NCI-H2196 treated with DMSO at 0.1 percent for 48 hours (cell line): ENCODE measurements around the gene BRI3BP.

Source experiments
- DNase-seq: peaks from one replicate; lab custom pipeline; 2025; ENCODE audit not compliant: unreplicated experiment; lab: John Stamatoyannopoulos, UW

Gene BRI3BP

GRCh38 chr12:124993626-124994436, at the start of gene BRI3BP:
Gene BRI3BP (plus strand): TSS chr12:124993645. CDS start chr12:124993791, 146 bp downstream.
- no peak for DNase-seq

GRCh38 chr12:124946447-124946793, 47.0 kb upstream of the BRI3BP start:
- DNase-seq = no peak

GRCh38 chr12:124947013-124947412, 46.4 kb upstream of the BRI3BP start:
- no peak for DNase-seq

- DNase-seq = no peak
Observed at GRCh38 chr12:124947561-124948398, 45.7 kb upstream of the BRI3BP start.

GRCh38 chr12:124949066-124949465, 44.4 kb upstream of the BRI3BP start:
- no peak for DNase-seq

GRCh38 chr12:124949779-124950728, 43.4 kb upstream of the BRI3BP start:
- DNase-seq = no peak

- no peak for DNase-seq
Observed at GRCh38 chr12:124952295-124952694, 41.1 kb upstream of the BRI3BP start.

- DNase-seq = no peak
Observed at GRCh38 chr12:124952801-124953200, 40.6 kb upstream of the BRI3BP start.

- DNase-seq = no peak
Observed at GRCh38 chr12:124953689-124954405, 39.6 kb upstream of the BRI3BP start.

GRCh38 chr12:124954771-124955170, 38.7 kb upstream of the BRI3BP start:
- no peak for DNase-seq

- no peak for DNase-seq
Observed at GRCh38 chr12:124956571-124956970, 36.9 kb upstream of the BRI3BP start.

GRCh38 chr12:124961055-124961454, 32.4 kb upstream of the BRI3BP start:
- DNase-seq = no peak

- DNase-seq = no peak
Observed at GRCh38 chr12:124963211-124963610, 30.2 kb upstream of the BRI3BP start.

- DNase-seq = no peak
Observed at GRCh38 chr12:124964251-124964650, 29.2 kb upstream of the BRI3BP start.

- no peak for DNase-seq
Observed at GRCh38 chr12:124964836-124965462, 28.5 kb upstream of the BRI3BP start.

GRCh38 chr12:124967016-124967739, 26.3 kb upstream of the BRI3BP start:
- peak; percentile 9 for DNase-seq

GRCh38 chr12:124968656-124969055, 24.8 kb upstream of the BRI3BP start:
- no peak for DNase-seq

- no peak for DNase-seq
Observed at GRCh38 chr12:124970647-124971402, 22.6 kb upstream of the BRI3BP start.

- DNase-seq = no peak
Observed at GRCh38 chr12:124971603-124972002, 21.8 kb upstream of the BRI3BP start.
